ENCODE measurements around the gene DGKG.

The DGKG gene

DNA sequence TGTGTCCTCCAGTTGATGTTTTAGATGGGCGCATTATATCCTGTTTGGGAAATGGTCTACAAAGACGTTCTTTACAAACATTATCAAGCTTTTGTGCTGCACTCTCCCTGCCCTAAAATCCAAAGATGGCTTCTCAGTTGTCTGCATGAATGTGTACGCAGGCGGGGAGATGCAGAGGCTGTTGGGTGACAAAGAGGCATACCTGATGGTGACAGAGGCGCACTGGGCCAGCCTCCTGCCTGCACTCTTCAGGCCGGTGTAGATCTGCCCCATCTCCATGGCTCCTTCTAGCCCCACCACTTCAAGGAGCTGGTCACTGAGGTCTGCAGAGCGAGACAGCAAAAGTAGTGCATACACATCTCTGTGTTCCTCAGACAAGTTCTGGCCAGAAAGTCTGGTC lies 197.3 kb downstream of the DGKG start:
- DNase-seq: no peak
- TF ChIP-seq, protein P1, sequence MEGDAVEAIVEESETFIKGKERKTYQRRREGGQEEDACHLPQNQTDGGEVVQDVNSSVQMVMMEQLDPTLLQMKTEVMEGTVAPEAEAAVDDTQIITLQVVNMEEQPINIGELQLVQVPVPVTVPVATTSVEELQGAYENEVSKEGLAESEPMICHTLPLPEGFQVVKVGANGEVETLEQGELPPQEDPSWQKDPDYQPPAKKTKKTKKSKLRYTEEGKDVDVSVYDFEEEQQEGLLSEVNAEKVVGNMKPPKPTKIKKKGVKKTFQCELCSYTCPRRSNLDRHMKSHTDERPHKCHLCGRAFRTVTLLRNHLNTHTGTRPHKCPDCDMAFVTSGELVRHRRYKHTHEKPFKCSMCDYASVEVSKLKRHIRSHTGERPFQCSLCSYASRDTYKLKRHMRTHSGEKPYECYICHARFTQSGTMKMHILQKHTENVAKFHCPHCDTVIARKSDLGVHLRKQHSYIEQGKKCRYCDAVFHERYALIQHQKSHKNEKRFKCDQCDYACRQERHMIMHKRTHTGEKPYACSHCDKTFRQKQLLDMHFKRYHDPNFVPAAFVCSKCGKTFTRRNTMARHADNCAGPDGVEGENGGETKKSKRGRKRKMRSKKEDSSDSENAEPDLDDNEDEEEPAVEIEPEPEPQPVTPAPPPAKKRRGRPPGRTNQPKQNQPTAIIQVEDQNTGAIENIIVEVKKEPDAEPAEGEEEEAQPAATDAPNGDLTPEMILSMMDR (IDR thresholded peaks at IDR 0.05; ENCODE audit: low read depth, low read length): no peak
- H3K36me3 ChIP-seq: peaks cover 6% of the 10 kb centered on the region
- H3K4me3 ChIP-seq (ENCODE audit: low read depth, low read length): no peak overlapping the region
- H3K4me1 ChIP-seq: no peaks in the 10 kb centered on the region
- no peaks in the 10 kb centered on the region for H3K9me3 ChIP-seq
- H3K27me3 ChIP-seq: no peaks in the 10 kb centered on the region

DNA sequence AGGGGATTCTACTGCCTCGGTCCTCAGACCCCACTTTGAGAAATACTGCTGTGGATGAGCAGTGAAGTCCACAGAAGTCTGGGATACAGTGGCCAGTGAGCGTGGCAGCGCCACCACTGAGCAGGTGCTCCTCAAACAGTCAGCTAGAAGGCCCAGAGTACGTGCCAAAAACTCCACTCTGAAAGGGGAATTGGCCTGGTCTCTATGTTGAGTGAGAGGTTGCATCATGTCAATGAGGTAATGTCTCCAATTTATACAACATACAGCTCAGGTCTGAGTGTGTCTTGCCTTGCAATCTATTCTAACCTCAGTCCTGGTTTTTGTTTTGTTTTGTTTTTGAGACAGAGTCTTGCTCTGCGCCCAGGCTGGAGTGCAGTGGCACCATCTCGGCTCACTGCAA lies 199.8 kb downstream of the DGKG start:
- no peaks in the 10 kb centered on the region for H3K27me3 ChIP-seq
- H3K4me3 ChIP-seq (ENCODE audit: low read depth, low read length): no peak overlapping the region
- no peaks in the 10 kb centered on the region for H3K4me1 ChIP-seq
- peaks cover 6% of the 10 kb centered on the region for H3K36me3 ChIP-seq
- no peaks in the 10 kb centered on the region for H3K9me3 ChIP-seq
- DNase-seq: no peak
- TF ChIP-seq, protein P1 (IDR thresholded peaks at IDR 0.05; ENCODE audit: low read depth, low read length): no peak

DNA sequence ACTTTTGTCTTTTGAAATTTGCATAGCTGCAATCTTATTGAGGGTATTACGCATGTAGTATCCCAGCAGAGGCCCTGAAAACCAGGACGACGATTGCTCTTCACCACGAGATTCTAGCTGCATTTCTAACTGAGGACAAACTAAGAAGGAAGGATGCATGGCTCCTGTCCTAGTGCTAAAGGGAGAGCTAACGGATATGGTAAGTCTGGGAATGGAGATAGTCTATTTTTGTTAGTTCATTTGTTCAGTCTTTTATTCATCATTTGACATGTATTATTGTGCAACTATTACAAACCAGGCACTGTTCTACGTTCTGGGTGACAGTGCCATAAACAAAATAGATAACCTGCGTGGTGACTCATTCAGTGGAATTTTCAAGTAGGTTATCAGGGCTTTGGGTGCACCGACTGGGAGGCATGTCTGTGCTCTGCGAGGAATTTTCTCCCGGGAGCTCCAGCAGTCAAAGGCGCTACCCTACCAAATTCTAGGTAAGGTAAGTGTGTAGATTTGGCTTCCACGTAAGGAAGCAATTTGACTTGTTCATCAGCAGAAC lies 201.3 kb downstream of the DGKG start:
- Histone ChIP-seq H3K27me3 (no peaks in the 10 kb centered on the region), H3K9me3 (no peaks in the 10 kb centered on the region), H3K4me3 (ENCODE audit: low read depth, low read length) (no peak overlapping the region), H3K4me1 (no peaks in the 10 kb centered on the region), H3K36me3 (peaks cover 6% of the 10 kb centered on the region)
- TF ChIP-seq, protein P1 (IDR thresholded peaks at IDR 0.05; ENCODE audit: low read depth, low read length): no peak
- DNase-seq: no peak

DNA sequence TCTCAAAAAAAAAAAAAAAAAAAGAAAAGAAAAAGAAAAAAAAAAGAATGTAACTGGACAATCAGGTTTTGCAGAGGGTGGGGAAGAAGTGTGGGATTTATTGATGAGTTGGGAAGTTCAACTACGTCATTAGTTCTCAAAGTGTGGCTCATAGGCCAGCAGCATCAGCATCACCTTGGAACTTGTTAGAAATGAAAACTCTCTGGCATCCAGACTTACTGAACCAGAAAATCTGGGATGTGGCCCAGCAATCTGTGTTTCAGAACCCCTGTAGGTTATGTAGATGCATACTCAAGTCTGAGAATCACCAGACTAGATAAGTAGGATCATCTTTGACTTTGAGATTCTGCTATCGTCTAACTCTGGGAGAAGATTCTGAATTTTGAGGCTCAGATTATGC lies 207.4 kb downstream of the DGKG start:
- Histone ChIP-seq H3K4me3 (ENCODE audit: low read depth, low read length) (no peak overlapping the region), H3K36me3 (peaks cover 4% of the 10 kb centered on the region), H3K9me3 (no peaks in the 10 kb centered on the region), H3K4me1 (no peaks in the 10 kb centered on the region), H3K27me3 (no peaks in the 10 kb centered on the region)
- TF ChIP-seq, protein P1 (IDR thresholded peaks at IDR 0.05; ENCODE audit: low read depth, low read length): no peak
- DNase-seq: no peak

DNA sequence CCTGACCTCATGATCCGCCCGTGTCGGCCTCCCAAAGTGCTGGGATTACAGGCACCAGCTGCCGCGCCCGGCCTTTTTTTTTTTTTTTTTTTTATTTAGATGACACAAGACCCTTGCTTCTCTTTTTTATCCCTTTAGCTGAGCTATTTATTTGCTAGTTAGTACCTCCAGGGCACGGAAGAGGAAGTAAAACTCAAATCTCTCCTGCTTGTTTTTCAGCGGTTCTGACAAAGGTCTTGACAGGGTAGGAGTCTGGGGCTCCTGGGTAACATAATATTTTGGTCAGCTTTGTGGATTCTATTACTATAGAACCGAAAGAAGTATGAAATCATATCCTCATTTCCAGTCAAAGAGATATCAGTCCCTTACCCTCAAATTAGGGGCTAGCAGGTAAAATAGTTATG lies 209.1 kb downstream of the DGKG start:
- Histone ChIP-seq H3K4me3 (ENCODE audit: low read depth, low read length) (no peak overlapping the region), H3K4me1 (no peaks in the 10 kb centered on the region), H3K9me3 (no peaks in the 10 kb centered on the region), H3K36me3 (peaks cover 6% of the 10 kb centered on the region), H3K27me3 (no peaks in the 10 kb centered on the region)
- no peak for DNase-seq
- TF ChIP-seq, protein P1 (IDR thresholded peaks at IDR 0.05; ENCODE audit: low read depth, low read length): no peak

DNA sequence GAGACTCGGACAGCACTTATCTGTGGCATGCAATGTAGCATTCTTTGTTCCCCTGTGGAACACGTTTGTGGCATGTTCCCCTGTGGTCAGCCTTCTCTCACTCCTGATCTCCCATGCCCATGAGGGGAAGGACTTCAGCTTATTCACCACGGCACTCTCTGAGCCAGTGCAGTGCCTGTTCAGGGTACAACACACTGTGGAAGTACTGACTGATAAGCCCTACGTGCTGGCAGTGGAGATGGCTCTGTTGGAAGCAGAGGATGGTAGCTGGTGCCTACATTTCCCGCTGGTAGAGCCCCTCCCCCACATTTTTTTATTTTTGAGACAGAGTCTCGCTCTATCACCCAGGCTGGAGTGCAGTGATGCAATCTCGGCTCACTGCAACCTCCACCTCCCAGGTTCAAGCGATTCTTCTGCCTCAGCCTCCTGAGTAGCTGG lies 209.7 kb downstream of the DGKG start:
- Histone ChIP-seq H3K27me3 (no peaks in the 10 kb centered on the region), H3K4me3 (ENCODE audit: low read depth, low read length) (no peak overlapping the region), H3K36me3 (peaks cover 6% of the 10 kb centered on the region), H3K9me3 (no peaks in the 10 kb centered on the region), H3K4me1 (no peaks in the 10 kb centered on the region)
- DNase-seq: no peak
- TF ChIP-seq, protein P1 (IDR thresholded peaks at IDR 0.05; ENCODE audit: low read depth, low read length): no peak

All from BE2C (cell line).